ELR (cell line): ENCODE measurements around the gene MBLAC2.

ENCODE experiments used
- DNase-seq: peaks from one replicate; pipeline ENCODE4 v3.0.0-alpha.2; 2015; ENCODE audit warnings: low read depth

MBLAC2 gene

DNA sequence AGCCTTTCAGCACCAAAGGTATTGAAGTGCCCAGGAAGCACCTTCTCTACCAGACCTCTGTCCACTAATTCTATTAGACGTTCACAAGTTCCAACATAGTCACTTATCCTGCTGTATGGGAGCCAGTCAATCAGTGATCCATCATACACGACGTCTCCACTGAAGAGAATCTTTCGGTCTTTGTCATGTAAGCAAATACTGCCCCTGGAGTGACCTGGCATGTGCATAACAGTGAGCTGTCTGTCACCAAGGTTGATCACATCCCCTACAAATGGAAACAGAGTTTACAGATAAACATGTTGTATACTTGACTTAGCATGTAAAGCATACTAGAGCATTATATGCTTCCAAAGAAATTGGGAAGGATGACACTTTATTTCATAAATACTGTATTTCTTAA is 13.3 kb downstream of the MBLAC2 start:
- DNase-seq: no peak

DNA sequence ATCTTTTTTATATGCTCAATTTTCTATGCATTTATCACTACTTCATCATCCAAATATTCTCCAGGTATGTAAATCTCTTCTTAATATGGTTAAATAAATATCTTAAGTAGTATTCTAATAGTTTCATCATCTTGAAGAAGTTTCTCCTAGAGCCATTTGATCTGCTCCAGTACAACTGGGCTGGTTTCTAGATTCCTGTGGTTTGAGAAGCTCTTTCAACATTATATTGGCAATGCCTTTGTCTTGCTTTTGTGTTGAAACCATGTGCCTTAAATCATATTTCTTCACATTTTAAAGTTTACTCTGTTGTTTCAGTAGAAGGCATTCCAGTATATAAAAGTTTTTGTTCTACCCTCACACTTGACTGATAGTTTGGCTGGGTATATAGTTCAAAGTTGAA is 27.6 kb downstream of the MBLAC2 start:
- no peak for DNase-seq

GRCh38 chr5:90440644-90441043 is 33.9 kb downstream of the MBLAC2 start:
- no peak for DNase-seq

- DNase-seq: no peak
Measured at GRCh38 chr5:90438100-90438499, 36.5 kb downstream of the MBLAC2 start.

DNA sequence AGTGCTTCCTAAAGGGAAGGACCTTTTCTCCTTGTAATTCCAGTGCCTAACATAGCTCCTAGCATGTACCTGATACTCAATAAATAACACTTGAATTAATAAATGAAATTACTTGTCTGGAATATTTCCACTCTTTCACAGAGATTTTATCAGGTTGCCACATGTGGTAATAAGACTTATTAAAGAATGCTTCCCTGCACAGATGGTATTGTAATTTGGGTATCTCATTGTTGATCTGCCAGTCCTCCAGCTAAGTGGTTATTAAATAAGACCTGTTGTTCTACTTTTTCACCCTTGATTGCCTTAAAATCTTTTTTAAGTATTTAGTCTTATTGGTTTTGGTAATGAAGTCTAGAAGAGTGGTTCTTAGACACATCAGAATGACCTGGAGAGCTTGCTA is 36.9 kb downstream of the MBLAC2 start:
- no peak for DNase-seq

DNA sequence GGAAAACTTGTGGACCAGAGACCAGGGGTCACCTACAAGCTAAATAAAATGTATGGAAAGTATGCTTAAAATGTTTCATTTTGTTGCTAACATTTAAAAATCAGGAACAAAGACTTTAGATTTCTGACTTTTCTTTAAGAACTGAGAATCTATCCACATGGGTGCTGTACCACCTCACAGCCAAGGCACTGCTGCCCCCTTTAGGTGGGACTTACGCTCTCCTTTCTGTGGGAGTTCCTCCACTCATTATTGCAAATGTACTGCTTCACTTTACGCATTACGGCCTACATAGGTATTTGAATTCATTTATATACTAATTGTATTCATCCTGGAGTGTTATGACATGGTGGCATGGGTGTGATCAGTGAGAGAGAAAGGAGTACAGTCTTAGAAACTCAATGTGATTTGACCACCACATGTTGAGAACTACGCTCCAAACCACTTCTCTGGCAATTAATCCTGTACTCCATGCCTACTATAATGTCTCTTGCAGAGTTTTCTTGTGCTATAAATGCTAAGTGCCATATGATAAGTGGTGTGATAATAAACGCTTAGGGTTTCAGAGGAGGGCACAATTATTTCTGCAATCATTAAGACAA is 40.4 kb downstream of the MBLAC2 start:
- peak; percentile 61 for DNase-seq

DNA sequence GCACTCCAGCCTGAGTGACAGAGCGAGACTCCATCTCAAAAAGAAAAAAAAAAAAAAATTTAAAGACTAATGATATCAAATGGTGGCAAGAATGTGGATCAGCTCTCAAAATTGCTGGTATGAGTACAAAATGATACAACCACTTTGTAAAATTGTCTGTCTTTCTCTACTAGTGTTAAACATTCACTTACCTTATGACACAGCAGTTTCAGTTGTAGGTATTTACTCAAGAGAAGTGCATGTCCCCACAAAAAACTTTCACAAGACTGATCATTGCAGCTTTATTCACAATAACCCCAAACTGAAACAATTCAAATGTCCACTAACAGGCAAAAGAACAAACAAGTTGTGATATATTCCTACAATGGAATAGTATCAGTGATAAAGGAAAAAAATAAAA is 50.3 kb downstream of the MBLAC2 start:
- no peak for DNase-seq

DNA sequence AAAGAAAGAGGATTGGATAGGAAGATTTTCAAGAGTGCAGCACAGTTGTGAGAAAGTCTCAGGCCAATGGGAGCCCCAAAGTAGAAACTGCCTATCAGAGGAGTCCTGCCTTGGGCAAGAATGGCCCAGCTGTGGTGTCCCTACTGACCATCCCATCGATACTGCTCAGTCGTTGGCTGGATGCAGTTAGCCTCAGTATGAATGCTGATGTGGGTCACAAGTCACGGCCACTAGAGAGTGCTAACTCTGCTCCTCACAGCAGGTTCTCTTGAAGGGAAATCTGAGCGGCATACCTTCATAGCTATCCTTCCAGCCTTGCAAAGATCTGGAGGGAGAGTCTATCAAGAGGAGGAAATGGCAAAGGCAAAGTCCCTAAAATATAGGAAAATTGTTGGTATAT is 53.4 kb downstream of the MBLAC2 start:
- DNase-seq: peak; percentile 37

- DNase-seq: no peak
Measured at GRCh38 chr5:90418214-90418613, 56.4 kb downstream of the MBLAC2 start.

DNA sequence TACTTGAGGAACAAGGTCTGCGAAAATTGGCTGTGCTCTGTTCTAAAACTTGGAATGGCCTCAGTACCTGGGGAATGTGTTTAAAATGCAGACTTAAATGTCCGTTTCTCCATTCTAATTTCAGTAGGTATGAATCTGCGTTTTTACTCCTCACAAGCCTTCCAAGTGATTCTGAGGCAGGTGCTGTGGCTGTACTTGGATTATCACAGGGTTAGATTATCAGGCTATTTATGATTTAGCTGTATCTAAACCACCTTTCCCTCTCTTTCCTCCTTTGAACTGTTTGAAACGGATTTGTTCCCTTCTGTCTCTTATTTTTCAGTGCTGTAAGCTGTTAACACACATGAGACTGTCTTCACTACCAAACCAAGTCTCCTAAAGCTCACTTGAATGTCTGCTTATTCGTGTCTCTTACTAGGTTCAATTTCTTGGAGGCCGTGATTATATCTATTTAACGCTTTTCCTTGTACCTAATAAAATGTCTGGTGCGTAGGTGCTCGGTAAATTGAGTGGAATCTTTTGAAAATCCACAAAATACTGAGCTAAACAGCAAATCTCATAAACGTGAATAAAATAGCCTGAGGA is 64.3 kb downstream of the MBLAC2 start:
- DNase-seq: no peak

DNA sequence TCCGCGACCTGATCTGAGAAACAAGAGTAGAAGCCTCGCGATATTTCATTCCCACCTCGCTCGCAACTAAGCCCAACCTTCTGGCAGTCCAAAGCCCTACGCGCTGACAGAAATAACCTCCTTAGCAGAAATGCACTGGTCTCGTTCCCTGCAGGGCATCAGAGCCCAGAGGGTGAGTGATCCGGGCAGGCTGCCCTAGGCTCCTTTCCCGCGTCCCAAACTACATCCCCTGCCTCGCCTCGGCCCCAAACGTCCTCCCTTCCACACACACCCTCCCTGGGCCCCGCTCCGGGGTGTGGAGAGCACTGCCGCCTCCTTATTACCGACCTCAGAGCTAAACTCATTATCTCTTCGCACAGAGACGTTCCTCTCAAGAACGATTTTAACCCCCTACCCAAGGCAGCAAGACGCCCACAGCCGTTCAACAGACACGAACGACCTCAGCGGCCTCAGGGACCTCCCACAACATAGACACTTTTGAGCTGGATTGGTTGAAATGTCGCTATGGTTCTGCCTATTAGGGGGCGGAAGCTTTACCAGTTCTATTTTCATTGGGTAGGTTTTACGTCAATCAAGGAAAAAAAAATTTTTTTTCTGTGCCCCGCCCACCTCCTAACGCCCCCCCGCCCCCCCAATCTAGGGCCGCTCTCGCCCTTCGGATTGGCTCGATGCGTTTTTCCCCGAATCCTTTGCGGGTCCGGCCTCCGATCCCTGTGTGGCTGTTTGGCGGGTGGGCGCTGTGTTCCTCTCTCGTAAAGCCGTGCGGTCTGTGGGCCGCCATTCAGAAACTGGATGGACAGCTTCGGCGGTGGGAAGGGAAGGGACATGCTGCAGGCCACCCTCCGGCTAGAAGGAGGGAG is 65.0 kb downstream of the MBLAC2 start, which contains the start of gene CETN3:
CETN3 (minus strand) TSS at position 439 of the 860 bp plus-strand sequence; CDS start at position 344, 95 bp downstream.
- peak; percentile 96 for DNase-seq

DNA sequence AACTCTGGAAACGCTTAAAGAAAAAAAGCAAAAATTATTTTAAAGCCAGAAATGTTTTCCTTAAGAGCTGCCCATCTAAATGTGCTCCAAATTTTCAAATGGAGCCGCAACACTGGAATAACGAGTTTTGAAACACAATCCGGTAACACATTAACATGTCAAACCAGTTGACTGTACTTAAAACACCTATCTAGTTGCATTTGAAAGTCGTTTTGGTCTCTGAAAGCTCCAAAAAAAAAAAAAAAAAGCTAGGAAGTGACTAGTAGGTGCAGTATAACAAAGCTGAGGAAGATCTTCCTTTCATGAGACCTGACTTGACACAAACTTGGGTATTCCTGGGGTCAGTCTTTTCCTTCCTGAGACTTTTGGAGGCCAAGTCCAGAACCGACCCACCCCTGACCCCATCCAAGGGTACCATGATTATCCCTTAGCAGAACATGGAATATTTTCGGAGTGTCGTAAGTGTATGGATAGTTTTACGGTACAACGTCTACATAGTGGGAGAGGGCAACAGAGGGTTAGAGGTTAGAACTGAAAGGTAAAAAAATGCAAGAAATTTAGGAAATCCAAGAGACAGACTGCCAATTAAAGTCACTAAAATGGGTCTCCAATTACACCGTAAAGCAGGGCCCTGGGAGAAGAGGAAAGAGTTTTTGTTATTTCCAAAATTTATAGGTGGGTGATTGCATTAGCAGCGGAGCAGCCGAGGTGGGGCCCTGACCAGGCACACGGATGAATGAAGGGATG is 65.8 kb downstream of the MBLAC2 start:
- peak; percentile 26 for DNase-seq
